H1 (cell line): ENCODE data around the gene WDR31.

Experiments used
- EP300 ChIP-seq, 2 experiments: IDR thresholded peaks; 1 replicate in 1 of 2; 2 replicates in 1 of 2; pipeline ENCODE4 v1.6.1; 2011 to 2012; ENCODE audit warnings: low read depth in 2 of 2, low read length in 2 of 2, mild to moderate bottlenecking in 2 of 2, borderline replicate concordance in 1 of 2, inconsistent platforms in 1 of 2, moderate library complexity in 1 of 2
- EZH2 ChIP-seq: fragments of 200-600 bp; sonication (generic); IDR thresholded peaks from 2 replicates; pipeline ENCODE4 v1.7.1; 2012; ENCODE audit warnings: low read depth, mild to moderate bottlenecking, moderate library complexity, low read length, inconsistent platforms; ENCODE audit not compliant: severe bottlenecking
- GABPA ChIP-seq: IDR thresholded peaks from 2 replicates; pipeline ENCODE4 v1.6.1; 2011; ENCODE audit warnings: mild to moderate bottlenecking, low read length, moderate library complexity, borderline replicate concordance; ENCODE audit not compliant: insufficient read depth
- KDM5A ChIP-seq: fragments of 200-600 bp; IDR thresholded peaks from 2 replicates; pipeline ENCODE4 v1.7.1; 2012; ENCODE audit warnings: mild to moderate bottlenecking, low read length, inconsistent platforms, mixed read lengths
- POLR2A ChIP-seq, 2 experiments: IDR thresholded peaks; 1 replicate in 1 of 2; 2 replicates in 1 of 2; pipeline ENCODE4 v1.6.1; 2011; ENCODE audit warnings: low read depth in 2 of 2, low read length in 2 of 2, mild to moderate bottlenecking in 2 of 2; ENCODE audit errors: control extremely low read depth in 1 of 2
- RXRA ChIP-seq: IDR thresholded peaks from 2 replicates; pipeline ENCODE4 v1.6.1; 2011; ENCODE audit warnings: low read depth, mild to moderate bottlenecking, low read length, moderate library complexity; ENCODE audit not compliant: insufficient read depth
- SIX5 ChIP-seq: IDR thresholded peaks from 2 replicates; pipeline ENCODE4 v1.6.1; 2011; ENCODE audit warnings: mild to moderate bottlenecking, low read depth, low read length
- SP2 ChIP-seq: IDR thresholded peaks from 2 replicates; pipeline ENCODE4 v1.6.1; 2012; ENCODE audit warnings: mild to moderate bottlenecking, low read length, inconsistent platforms
- SP4 ChIP-seq: IDR thresholded peaks from 2 replicates; pipeline ENCODE4 v1.6.1; 2012; ENCODE audit warnings: low read length, inconsistent platforms
- TEAD4 ChIP-seq: IDR thresholded peaks from 2 replicates; pipeline ENCODE4 v1.6.1; 2012; ENCODE audit warnings: low read depth, low read length, inconsistent platforms, mixed read lengths
- ZNF274 ChIP-seq: IDR thresholded peaks from 2 replicates; pipeline ENCODE4 v1.7.0; 2012; ENCODE audit warnings: low read length, borderline replicate concordance; ENCODE audit errors: extremely low read depth
- TF ChIP-seq, protein P1 (sequence below), 3 experiments: IDR thresholded peaks; 1 replicate in 2 of 3; 2 replicates in 1 of 3; pipeline versions ENCODE4 v1.5.1 to v1.6.1; 2011; ENCODE audit warnings: low read length in 3 of 3, mild to moderate bottlenecking in 3 of 3, inconsistent platforms in 2 of 3, low read depth in 1 of 3, moderate library complexity in 1 of 3; ENCODE audit not compliant: insufficient read depth in 1 of 3; ENCODE audit errors: control extremely low read depth in 1 of 3
- TF ChIP-seq, protein P2 (sequence below): IDR thresholded peaks from 2 replicates; pipeline ENCODE4 v1.6.1; 2012; ENCODE audit warnings: low read length, inconsistent platforms

GRCh38 chr9:113266174-113266573 lies 73.9 kb downstream of the WDR31 start:
- TF ChIP-seq, protein P1, sequence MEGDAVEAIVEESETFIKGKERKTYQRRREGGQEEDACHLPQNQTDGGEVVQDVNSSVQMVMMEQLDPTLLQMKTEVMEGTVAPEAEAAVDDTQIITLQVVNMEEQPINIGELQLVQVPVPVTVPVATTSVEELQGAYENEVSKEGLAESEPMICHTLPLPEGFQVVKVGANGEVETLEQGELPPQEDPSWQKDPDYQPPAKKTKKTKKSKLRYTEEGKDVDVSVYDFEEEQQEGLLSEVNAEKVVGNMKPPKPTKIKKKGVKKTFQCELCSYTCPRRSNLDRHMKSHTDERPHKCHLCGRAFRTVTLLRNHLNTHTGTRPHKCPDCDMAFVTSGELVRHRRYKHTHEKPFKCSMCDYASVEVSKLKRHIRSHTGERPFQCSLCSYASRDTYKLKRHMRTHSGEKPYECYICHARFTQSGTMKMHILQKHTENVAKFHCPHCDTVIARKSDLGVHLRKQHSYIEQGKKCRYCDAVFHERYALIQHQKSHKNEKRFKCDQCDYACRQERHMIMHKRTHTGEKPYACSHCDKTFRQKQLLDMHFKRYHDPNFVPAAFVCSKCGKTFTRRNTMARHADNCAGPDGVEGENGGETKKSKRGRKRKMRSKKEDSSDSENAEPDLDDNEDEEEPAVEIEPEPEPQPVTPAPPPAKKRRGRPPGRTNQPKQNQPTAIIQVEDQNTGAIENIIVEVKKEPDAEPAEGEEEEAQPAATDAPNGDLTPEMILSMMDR (IDR thresholded peaks at IDR 0.05; ENCODE audit: control extremely low read depth in 1 of 3, insufficient read depth in 1 of 3, low read depth in 1 of 3, low read length in 3 of 3), result no peak
- no peak for TF ChIP-seq EZH2
- no peak for TF ChIP-seq POLR2A (IDR thresholded peaks at IDR 0.05; ENCODE audit: control extremely low read depth in 1 of 2, low read depth in 2 of 2, low read length in 2 of 2)
- no peak for TF ChIP-seq KDM5A
- no peak for TF ChIP-seq SP4
- TF ChIP-seq GABPA, result no peak
- TF ChIP-seq, protein P2, sequence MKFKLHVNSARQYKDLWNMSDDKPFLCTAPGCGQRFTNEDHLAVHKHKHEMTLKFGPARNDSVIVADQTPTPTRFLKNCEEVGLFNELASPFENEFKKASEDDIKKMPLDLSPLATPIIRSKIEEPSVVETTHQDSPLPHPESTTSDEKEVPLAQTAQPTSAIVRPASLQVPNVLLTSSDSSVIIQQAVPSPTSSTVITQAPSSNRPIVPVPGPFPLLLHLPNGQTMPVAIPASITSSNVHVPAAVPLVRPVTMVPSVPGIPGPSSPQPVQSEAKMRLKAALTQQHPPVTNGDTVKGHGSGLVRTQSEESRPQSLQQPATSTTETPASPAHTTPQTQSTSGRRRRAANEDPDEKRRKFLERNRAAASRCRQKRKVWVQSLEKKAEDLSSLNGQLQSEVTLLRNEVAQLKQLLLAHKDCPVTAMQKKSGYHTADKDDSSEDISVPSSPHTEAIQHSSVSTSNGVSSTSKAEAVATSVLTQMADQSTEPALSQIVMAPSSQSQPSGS, result no peak
- TF ChIP-seq SIX5, result no peak
- no peak for TF ChIP-seq RXRA
- no peak for TF ChIP-seq SP2
- TF ChIP-seq TEAD4, result no peak
- TF ChIP-seq ZNF274, result no peak
- no peak for TF ChIP-seq EP300 (IDR thresholded peaks at IDR 0.05; ENCODE audit: borderline replicate concordance in 1 of 2, low read depth in 2 of 2, low read length in 2 of 2)
